VCaP (cell line): ENCODE measurements around the gene KRTAP10-5.

Experiments
- H3K27ac ChIP-seq: fragments of 450-650 bp; 2 replicates; pipeline ENCODE4 v1.5.1; 2017
- CTCF ChIP-seq: fragments of 450-650 bp; conservative IDR thresholded peaks from 2 replicates; pipeline ENCODE4 v1.5.1; 2017; ENCODE audit warnings: mild to moderate bottlenecking, moderate library complexity

The KRTAP10-5 gene

GRCh38 chr21:44599264-44600029 is 19.0 kb upstream of the KRTAP10-5 start:
- TF ChIP-seq CTCF = no peak

GRCh38 chr21:44598061-44598460 is 17.7 kb upstream of the KRTAP10-5 start:
- H3K27ac ChIP-seq = no peak overlapping the region
- no peak for TF ChIP-seq CTCF

More at GRCh38 chr21:44599264-44600029, 19.0 kb upstream of the KRTAP10-5 start:
- no peak overlapping the region for H3K27ac ChIP-seq

GRCh38 chr21:44596068-44596725 is 15.8 kb upstream of the KRTAP10-5 start:
- TF ChIP-seq CTCF = no peak
- H3K27ac ChIP-seq = no peak overlapping the region

GRCh38 chr21:44595524-44595923 is 15.1 kb upstream of the KRTAP10-5 start:
- H3K27ac ChIP-seq = no peak overlapping the region
- TF ChIP-seq CTCF = no peak

- no peak for TF ChIP-seq CTCF
- H3K27ac ChIP-seq = no peak overlapping the region
Observed at GRCh38 chr21:44594406-44594916, 14.1 kb upstream of the KRTAP10-5 start.

GRCh38 chr21:44593598-44594405 is 13.4 kb upstream of the KRTAP10-5 start:
- no peak overlapping the region for H3K27ac ChIP-seq
- TF ChIP-seq CTCF = no peak
